Measurements from ENCODE around the gene MMP15.
A peak's percentile ranks its signal among the peaks of the same experiment; 100 is the strongest.

Gene MMP15

GRCh38 chr16:58034774-58035173, 9.2 kb downstream of the MMP15 start:
- no peak for DNase-seq

GRCh38 chr16:58035356-58036170, 10.0 kb downstream of the MMP15 start:
- peak in 1 of 58 donors; percentile 36 for DNase-seq

GRCh38 chr16:58036943-58037342, 11.4 kb downstream of the MMP15 start:
- DNase-seq = no peak

GRCh38 chr16:58037365-58038057, 12.0 kb downstream of the MMP15 start:
- no peak for DNase-seq

DNA sequence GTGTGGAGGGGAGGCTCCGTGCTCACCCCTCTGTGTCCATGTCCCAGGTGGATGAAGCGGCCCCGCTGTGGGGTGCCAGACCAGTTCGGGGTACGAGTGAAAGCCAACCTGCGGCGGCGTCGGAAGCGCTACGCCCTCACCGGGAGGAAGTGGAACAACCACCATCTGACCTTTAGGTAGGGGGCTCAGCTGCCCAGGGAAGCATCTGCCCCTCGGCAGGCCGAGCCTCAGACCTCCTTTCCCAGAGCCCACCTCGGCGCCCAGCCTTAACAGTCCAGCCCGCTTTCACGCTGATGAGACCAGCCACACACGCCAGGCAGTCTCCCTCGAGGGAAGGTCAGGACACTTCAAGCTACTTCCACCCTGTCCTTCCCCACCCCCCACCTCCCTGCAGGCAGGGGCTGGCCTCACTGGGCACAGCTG, 12.7 kb downstream of the MMP15 start:
- DNase-seq = no peak

DNA sequence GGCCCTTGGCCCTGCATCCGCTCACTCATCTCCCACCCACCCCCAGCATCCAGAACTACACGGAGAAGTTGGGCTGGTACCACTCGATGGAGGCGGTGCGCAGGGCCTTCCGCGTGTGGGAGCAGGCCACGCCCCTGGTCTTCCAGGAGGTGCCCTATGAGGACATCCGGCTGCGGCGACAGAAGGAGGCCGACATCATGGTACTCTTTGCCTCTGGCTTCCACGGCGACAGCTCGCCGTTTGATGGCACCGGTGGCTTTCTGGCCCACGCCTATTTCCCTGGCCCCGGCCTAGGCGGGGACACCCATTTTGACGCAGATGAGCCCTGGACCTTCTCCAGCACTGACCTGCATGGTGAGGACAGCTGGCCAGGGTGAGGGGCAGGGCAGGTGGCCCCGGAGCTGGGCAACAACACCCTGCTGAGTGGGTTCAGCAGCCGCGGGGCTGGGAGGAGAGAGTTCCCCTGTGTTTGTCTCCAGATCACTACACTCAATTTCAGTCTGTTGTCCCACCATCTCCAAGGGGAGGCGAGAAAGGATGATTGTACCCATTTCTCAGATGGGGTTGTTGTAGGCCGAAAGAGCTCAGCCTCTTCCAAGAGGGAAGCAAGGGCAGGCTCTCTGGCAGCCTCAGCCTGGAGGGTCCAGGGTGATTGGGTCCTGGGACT, 14.4 kb downstream of the MMP15 start:
- DNase-seq = no peak

GRCh38 chr16:58040496-58040846, 14.9 kb downstream of the MMP15 start:
- no peak for DNase-seq

DNA sequence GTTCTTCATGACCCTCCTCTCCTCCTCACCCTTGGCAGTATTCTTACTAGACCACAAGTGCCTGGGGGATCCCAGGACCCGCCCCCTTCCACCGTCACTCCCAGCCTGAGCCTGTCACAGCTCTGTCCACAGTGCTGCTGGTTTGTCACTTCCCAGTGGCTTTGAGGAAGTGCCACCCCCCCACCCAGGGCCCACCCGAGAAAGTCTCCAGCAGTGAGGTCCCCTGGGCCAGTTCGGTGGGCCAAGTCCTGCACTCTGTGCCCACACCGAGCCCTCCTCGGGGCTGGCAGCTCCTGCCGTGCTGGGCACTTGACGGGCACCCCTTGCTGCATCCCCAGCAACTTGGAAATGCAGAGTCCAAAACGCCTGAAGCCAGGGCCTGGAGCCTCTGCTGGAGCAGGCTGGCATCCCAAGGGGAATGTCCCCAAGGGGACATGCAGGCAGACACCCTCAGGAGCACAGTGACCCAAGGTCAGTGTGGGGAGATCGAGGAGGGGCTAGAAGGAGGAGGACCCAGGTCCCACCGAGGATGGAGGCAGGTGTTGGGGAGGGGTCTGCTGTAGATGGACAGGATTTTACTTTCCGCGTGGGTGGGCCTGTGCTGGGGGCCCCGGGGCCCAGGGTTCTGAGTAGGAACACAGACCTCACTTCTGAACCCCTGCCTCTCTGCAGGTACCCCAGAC, 15.5 kb downstream of the MMP15 start:
- DNase-seq = no peak

DNA sequence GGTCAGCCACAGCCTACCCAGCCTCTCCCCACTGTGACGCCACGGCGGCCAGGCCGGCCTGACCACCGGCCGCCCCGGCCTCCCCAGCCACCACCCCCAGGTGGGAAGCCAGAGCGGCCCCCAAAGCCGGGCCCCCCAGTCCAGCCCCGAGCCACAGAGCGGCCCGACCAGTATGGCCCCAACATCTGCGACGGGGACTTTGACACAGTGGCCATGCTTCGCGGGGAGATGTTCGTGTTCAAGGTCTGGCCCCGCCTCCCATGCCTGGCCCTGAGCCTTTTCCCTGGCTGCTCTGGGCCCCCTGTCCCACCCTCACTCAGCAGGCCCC, 16.0 kb downstream of the MMP15 start:
- no peak for DNase-seq

- DNase-seq = no peak
Observed at GRCh38 chr16:58042001-58042885, 16.7 kb downstream of the MMP15 start.

DNA sequence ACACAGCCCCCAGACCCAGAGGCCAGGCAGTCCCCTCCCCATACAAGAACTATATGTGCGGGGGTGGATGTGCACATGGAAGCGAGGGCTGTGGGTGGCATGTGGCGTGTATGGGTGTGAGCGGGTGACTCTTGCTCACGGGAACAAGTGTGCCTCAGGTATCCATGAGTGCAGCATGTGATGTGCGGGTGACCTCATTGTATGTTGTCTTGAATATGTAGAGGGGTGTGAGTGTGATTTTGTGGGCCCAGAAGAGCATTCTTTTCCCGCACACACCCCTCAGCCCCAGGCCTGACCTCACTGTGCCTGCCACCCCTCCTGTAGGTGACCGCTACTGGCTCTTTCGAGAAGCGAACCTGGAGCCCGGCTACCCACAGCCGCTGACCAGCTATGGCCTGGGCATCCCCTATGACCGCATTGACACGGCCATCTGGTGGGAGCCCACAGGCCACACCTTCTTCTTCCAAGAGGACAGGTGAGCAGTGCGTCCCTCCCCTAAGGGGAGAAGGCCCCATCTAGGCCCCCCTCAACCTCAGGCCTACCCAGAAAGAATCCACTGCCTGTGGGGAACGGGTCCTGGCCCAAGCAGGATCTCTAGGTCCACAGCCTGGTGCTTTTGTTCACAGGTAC, 17.4 kb downstream of the MMP15 start:
- DNase-seq = no peak

GRCh38 chr16:58043571-58044155, 18.1 kb downstream of the MMP15 start:
- DNase-seq = no peak

- DNase-seq = no peak
Observed at GRCh38 chr16:58044266-58045019, 18.9 kb downstream of the MMP15 start.

DNA sequence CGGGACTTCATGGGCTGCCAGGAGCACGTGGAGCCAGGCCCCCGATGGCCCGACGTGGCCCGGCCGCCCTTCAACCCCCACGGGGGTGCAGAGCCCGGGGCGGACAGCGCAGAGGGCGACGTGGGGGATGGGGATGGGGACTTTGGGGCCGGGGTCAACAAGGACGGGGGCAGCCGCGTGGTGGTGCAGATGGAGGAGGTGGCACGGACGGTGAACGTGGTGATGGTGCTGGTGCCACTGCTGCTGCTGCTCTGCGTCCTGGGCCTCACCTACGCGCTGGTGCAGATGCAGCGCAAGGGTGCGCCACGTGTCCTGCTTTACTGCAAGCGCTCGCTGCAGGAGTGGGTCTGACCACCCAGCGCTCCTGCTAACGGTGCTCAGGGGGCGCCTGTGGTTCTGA, 19.5 kb downstream of the MMP15 start:
- no peak for DNase-seq

- DNase-seq = no peak
Observed at GRCh38 chr16:58046054-58046881, 20.7 kb downstream of the MMP15 start.

GRCh38 chr16:58046936-58047335, 21.4 kb downstream of the MMP15 start:
- no peak for DNase-seq

- DNase-seq = no peak
Observed at GRCh38 chr16:58047557-58048348, 22.2 kb downstream of the MMP15 start.

All from anterior cingulate cortex (tissue), 58 donors.